Measurements from ENCODE around the gene PFDN1.

Gene PFDN1

DNA sequence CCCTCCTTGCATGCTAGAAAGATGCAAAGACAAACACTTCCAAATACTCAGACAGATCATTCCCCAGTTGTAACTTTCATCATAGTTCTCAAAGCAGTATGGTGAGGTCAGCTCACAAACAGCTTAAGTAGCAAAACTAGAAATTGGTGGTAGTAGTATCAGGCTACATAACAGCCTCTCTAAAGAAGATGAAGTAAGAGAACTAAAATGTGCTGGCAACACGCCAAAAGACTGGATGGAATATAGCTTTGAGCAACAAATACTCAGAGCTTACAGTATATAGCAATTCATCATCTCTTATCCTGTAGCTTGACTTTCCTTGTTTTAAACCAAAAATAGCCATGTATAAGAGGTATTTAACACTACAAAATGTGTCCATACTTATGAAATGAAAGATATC lies 7.5 kb downstream of the PFDN1 start:
- no peak for DNase-seq

DNA sequence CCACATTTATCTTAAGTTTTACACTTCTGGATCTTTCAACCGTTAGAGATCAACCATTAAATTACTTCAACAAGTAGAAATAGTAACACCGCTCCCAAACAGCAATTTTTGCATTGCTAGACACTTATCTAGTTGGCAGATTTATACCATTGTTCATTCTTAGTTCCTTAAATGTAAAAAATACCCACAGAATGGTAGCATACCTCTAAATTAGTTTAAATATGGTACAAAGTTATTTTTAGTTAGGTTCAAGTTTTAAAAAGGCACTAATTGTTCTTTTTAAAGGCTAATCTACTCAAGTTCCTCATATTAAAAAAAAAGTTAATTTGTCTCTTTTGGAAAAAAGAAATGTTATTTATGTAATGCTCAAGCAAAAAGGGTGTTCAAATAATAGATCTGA lies 8.1 kb downstream of the PFDN1 start:
- DNase-seq, result no peak

DNA sequence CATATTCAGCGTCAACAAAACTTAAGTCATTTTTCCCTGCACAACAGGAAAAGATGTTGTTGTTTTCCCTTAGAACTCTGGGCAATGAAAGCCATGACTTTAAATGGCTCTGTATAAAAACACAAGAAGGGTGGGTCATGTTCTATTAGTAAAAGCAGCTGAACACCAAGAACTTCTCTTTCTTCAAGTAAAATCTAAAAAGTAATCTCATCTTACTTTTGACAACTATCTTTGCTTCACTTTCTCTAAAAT lies 9.1 kb downstream of the PFDN1 start:
- DNase-seq, result no peak

DNA sequence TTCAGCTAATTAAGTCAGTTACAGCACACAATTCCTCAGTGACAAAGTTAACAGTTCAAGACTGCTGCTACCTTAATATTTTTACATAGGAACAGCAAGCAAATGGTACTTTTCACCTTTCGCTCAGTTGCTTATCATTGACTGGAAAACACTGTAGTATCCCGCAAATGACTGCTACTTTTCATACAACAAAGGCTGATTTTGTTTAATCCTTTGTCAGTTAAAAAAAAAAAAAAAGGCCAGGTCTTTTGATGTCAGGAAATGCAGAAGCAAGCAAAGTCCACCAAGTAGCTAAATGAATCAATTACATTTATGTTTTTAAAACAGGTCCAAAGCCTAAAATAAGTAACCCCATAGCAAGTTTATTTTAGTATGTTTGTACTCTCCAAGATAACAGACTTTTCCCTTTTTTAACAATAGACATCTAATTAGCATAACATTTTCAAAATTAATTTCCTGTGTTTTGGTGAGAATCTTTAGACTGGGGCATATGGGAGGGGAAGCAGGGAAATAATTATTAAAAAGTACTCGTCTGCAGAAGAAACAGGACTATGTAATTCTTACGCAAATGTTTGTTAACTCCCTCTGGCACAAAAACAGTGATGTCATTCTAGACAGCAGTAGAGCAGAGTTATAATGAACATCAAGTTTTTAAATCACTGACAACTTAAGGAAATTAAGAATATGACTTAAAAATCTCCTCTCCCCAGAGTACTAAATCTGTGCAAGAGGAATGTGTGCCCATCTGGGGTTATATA lies 9.6 kb downstream of the PFDN1 start:
- DNase-seq, result no peak

DNA sequence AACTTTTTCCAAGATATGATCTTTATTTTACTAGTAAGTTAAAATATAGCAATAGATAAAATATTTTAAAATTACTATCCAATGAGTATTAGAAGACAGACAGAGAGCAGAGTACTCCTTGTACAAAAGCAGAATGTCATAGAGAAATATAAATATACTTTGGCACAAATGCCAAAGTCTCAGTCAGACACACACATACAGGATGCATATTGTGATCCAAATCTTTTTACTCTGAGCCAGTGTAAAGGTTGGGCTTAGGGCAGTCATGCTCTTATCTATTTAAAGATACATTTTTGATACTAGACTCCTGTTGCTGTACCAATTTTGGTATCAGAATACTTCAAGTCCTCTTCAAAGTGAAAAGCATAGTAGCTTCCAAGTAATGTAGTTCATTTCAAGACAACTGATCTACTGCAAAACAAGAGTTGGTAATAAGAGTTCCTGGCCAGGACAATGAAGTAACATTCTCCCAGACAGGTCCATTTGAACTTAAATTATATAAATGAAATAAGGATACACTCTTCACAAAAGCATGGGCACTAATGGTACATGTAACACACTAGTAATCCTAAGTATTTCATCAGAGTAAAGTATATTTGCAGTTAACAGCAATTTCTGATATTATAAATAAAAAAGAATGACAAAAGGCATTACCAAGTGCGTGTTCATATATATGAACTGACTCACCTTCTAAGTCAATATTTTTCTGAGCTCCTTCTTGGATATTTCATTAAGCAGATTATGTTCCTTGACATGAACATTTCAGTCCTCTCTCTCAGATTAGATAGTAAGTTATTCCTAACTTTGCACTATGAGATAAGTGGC lies 10.5 kb downstream of the PFDN1 start:
- no peak for DNase-seq

DNA sequence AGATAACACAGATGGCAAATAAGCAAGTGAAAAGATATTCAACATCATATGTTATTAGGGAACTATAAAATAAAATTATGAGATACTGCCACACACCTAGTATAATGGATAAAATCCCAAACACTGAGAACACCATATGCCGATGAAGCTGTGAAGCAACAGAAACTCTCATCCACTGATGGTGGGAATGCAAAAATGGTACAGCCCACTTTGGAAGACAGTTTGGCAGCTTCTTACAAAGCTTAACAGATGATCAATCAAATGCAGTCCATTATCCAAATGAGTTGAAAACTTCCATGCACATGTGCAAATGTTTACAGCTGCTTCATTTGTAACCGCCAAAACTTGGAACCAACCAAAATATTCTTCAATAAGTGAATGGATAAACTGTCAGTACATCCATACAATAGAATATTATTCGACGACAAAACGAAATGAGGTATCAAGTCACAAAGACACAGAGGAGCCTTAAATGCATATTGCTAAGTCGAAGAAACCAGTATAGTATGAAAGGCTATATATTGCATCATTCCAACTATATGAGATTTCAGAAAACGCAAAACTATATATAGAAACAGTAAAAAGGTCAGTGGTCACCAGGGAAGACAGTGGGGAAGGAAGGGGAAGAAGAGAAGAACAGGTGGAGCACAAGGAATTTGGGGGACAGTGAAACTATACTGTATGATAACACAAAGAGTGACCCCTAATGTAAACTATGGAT lies 14.9 kb downstream of the PFDN1 start:
- DNase-seq, result no peak

DNA sequence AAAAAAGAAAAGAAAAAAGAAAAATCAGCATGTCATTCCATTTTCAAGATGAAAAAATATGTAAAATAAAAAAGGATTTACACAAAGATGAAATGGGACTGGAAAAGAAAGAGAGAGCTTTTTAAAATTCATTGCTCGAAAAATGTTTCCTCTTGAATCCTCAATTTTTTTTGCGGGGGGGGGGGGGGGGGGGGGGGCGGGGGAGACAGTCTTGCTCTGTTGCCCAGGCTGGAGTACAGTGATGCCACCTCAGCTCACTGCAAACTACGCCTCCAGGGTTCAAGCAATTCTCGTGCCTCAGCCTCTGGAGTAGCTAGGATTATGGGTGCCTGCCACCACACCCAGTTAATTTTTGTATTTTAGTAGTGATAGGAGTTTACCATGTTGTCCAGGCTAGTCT lies 16.5 kb downstream of the PFDN1 start:
- DNase-seq, result no peak

DNA sequence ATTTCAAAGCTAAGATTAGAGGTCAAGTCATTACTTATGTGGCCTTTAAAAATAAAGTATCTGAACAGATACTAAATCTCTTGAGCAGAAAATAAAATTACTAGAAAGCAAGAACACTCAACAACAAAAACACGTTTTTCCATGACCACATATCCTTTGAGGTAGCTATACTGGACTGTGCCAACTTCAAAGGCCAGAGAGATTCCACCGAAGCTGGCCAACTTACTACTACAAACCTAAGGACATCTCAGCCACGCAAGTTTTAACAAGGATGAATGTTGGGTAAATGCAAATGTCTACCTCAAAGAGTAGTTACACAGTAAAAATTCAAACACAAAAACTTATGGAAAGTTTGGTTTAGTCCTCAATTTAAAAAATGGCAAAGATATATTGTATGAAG lies 18.9 kb downstream of the PFDN1 start:
- DNase-seq, result no peak

DNA sequence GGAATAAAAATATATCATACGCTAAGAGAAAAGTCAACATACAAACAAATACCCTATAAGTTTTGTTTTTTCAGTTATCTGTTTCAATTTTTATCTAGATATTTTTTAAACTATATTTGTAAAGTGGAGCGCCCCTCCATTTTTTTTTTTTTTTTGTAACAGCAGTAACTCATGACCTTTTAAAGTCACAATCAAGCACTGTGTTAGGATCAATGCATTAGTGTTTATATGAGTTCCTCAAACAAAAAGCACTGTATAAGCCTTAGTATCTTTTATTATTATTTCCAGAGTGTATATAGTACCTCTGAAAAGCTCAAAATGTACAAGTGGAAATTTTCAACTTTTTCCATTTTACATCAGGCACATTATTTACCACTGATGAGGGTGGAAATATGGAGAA lies 20.6 kb downstream of the PFDN1 start:
- DNase-seq, result no peak

DNA sequence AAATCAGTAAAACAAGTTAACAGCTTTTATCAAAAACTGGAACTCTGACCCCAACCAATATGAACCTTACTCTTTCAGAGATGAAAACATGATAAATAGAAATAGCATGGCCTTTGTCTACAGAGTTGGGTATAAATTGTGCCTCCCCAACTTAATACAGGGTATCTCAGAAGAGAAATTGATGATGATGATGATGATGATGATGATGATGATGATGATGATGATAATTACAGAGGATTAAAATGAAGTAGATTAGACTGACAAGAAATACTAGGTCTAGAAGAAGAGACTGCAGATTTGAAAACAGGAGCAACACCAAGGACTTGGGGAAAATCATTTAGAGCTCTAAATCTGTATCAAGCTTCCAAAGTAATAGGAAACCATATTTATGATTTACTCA lies 27.1 kb downstream of the PFDN1 start:
- DNase-seq, result no peak

DNA sequence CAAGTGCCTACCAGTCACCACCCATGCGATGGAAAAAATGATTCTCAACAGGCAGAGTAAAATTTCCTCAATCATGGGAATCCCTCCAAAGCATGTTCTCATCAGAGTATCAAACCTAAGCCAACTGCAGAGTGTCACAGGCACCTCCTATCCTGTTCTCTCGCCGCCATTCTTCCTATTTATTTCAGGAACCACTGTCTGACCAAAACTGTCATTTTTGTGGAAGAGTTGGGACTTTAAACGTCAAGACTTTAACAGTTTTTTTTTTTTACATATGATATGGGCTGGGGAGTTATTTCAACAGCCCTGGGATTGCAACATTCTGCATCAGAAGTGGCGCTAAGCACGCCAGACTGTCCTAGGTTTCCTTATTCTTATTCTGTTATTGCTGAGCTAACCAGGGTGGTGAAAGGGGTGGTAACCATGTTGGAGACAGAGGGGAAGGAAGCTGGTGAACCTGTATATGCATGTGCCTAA lies 29.5 kb downstream of the PFDN1 start:
- no peak for DNase-seq

DNA sequence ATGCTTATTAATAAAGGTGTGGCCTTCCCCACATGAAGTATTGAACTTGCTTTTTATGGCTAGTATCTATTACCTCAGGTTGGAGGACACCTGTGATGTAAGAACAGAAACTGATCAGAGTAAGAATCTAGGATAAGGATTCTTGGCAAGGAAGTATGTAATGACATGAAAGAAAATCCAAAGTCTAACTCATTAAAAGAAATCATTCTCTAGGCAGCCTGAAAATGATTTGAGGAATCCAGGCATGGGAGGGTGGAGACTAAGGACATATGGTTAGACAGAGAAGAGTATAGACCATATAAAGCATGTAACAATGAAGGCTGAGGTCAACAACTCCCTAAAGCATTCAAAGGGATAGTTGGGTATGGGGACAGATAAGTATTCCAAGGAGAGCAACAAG lies 32.9 kb downstream of the PFDN1 start:
- no peak for DNase-seq

DNA sequence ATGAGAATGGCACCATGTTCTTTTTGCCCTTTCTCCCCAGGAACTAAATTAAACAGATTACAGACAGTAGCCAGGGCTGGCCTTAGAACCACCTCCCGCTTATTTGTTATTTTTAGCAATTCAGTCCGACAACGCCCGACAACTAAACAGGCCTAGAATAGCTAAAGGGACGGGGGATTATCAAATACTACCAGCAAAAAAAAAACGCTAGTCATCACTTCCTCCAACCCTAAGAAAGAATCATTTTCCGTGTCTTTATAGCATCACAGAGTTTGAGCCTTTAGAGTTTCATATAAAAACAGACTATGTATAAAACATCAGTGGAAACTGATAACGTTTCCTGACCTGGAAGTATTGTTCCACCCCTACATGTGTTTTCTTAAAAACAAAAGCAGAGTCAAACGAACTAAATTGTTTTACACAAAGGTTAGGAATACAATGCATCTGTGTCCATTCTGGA lies 35.3 kb downstream of the PFDN1 start:
- DNase-seq, result no peak

DNA sequence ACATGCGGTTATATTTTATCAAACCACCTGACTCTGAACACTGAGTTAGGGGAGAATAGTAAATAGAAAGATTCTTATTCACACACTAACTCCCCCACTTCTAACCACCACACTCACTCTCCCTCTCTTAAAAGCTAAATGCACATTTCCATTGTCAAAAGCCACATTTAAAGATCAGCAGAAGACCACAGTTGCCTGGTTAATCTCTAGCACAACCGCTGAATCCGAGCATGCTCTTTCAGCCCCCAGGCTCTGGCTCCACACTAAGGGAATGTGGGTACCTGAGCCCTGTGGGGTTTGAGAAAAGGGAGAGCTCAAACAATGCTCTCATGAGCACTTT lies 35.7 kb downstream of the PFDN1 start:
- no peak for DNase-seq

DNA sequence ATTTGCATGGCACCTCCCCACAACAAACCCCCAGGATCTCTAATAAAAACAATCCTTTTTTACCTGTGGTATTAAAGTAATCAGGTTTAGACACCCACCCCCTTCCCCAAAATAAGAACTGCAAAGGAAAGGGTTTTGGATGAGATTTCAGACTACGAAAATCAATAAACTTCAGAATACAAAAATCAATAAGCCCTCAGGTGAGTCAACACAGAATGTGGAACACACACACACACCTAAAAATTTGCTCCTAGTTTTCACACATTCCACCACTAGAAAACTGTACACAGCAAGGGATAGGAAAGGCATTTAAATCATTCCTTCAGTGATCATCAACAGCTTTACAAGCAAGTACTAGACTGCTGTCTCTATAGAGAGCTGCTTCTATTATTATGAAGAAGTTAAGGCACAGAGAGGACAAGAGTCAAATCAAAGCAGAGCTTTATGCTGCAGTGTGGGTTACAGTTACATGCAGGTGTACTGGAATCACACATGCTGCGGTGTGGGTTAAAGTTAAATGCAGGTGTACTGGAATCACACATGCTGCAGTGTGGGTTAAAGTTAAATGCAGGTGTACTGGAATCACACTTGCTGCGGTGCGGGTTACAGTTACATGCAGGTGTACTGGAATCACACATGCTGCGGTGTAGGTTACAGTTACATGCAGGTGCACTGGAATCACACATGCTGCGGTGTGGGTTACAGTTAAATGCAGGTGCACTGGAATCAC lies 36.3 kb downstream of the PFDN1 start:
- DNase-seq, result no peak

DNA sequence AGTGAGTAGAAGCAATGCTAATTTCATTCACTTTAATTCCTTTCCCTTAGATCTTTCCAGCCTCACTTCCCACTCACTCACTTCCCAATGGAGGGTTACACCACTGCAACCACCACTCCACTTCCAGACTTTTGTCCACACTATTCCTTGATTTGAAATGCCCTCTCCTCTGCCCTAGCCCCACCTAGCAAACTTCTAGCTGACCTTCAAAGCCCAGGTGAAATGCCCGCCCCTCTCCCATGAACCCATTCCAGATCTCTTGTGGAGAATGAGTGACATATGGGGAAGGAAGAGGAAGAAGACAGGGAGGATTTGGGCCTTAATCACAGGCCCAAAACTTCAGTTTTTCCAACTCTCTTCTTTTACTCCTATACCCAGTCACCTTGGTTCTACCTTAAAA lies 37.1 kb downstream of the PFDN1 start:
- no peak for DNase-seq

DNA sequence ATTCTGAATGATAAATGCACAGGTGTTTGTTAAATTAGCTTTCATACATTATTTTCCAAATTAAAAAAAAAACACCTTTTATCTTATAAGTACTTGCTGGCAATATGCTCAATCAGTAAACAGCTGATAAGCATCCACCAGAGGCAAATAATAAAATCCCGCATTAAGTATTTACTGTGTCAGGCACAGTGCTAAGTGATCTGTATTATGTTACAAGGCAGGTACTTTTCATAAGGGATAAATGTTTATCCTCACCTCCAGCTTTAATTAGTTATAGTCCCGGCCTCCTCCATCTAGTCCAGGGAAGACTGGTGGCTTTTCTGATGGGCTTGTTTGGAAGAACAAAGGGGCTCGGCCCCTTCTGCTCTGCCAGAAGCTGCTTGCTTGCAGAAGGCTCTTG lies 40.1 kb downstream of the PFDN1 start:
- no peak for DNase-seq

DNA sequence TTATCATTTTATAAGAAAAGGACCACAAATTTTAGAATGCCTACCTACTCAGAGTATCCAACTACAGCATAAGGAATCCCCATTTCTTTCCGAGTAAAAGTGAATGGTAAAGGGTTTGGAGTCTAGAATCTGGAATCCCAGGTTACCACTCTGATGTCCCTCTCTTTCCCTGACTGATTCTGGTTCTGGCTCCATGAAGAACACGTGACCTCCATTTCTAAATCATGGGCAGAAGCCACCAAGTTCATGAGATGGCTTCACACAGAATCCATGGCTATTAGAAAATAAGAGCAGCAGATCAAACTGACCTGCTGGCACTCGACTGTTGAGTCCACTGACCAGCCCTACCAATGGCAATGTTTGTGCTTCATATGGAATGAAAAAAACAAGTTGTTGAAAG lies 40.7 kb downstream of the PFDN1 start:
- DNase-seq, result no peak

DNA sequence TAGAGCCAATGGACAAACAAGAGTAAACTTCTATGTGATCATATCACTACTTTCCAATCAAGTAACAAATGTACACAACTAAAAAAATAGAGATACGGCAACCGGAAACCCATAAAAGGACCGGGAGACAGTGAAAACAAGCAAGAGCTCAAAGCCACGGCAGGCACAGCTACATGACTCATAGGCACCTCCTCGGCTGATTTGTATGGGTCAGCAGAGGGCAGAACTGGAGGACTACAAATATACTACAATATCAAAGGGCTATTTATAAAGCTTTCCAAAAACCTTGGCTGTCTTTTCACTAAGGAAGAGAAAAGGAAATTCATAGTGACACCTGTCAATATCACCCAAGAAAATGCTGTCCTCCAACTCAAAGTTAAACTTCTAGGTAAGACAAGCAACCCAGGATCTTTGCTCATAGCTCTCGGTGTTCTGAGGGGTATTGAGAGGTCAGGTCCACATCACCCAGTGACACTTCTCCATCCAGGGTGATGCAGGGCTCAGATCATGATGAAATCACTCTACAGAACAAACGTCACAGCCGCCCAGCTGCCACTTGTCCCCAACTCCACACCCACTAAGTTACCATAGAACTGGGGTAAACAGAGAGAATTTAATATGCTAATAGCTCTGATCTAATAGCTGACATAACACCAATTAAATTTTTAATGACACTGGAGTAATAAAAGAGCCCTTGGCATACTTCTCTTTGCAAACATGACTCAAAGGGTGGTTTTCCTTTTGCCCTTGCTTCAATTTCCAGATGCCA lies 41.3 kb downstream of the PFDN1 start:
- no peak for DNase-seq

DNA sequence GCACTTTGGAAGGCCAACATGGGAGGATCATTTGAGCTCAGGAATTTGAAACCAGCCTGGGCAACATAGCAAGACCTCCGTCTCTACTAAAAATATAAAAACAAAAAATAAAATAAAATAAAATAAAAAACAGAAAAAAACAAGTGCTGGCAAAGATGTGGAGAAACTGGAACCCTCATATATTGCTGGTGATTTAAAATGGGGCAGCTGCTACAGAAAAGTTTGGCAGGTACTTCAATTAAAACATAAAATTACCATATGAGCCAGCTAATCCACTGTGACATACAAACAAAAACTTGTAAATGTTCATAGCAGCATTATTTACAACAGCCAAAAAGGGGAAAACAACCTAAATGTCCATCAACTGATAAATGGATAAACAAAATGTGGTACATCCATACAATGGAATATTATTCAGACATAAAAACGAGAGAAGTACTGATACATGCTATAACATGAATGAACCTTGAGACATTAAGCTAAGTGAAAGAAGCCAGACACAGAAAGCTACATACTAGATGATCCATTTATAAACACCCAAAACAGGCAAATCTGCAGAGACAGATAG lies 42.7 kb downstream of the PFDN1 start:
- DNase-seq, result no peak

DNA sequence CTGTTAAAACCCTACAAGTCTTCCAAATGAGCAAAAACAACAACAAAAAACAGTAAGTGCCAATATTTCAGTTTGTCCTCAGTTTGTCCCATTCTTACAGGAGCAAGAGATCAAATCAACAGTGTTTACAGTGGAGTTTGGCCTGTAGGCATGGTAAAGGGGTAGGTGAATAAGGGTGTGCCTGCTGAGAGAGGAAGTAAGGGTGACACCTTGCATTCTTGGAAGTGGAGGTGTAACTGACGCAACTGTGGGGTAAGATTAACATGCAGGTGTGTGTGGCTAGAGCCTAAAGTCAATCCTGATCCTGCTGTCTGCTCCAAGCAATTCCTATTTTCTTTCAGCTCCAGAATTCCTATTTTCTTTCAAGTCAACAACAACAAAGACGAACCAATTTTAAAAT lies 43.4 kb downstream of the PFDN1 start:
- DNase-seq, result no peak

DNA sequence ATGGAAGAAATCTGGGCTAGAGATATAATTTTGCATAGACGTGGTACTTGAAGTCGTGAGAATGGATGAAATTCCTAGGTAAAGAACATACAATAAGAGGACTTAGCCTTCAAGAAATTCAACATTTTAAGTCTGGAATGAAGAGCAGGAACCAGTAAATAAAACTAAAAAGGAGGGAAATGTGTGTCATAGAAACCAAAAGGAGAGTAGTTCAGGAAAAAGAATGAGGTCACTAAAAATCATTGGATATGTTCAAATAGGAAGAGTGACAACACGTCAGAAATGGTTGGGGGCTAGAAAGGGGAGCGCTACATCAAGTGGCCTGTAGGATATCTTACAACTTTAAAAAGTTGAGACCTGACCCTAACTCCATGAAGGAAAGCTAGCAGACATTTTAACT lies 44.0 kb downstream of the PFDN1 start:
- DNase-seq, result no peak

All from activated CD8-positive, alpha-beta memory T cell treated with anti-CD3 and anti-CD28 coated beads for 24 hours (primary cell).